ENCODE data around the gene FRMD8. TPM values are rescaled to one million over a fixed set of nuclear protein-coding genes. Genes with fewer than 3 reads are reported as not detected.

The FRMD8 gene
- total RNA-seq, 1 experiment from 2014 or later = 68.3 TPM

DNA sequence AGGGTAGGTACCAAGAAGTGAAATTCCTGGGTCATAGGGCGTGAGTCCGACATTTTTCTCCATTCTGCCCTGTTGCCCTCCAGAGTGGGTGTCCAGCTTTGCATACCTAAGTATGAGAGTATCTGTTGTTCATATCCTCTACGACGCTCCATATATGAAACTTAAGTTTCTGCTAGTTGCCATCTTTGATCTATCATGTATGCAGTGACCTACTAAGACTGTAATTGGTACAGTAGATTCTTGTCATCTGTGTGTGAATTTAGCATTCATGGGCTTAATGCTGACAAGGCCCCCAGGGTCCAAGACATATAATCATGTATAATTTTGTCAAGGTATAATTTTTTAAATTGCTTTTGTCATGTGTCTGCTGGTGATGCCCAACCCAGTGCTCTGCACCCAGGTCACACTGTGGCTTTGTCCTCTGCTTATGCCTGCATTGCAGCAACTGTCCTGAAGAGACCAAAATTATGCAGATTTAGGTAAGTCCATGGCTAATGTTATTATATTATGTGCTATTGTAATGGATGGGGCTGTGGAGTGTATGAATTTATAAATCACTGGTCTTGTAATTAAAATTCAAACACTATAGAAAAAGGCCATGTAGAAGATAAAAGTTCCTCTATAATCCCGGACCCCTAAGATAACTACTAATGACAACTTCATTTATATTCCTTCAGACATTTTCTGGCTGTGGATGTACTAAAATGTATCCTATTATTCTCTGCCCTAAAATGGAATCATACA, 48.4 kb downstream of the FRMD8 start:
- H4K20me1 ChIP-seq (ENCODE audit: low read length) = peaks cover 32% of the 10 kb centered on the region
- DNase-seq (no peak), ATAC-seq (no peak)
- H3K4me3 ChIP-seq (ENCODE audit: low read length) = no peak overlapping the region
- peaks cover 30% of the 10 kb centered on the region for H3K36me3 ChIP-seq (ENCODE audit: low read depth, low read length)
- no peak overlapping the region for H3K9ac ChIP-seq (ENCODE audit: low read length)
- H3K27me3 ChIP-seq (ENCODE audit: low read length) = no peaks in the 10 kb centered on the region
- H3K27ac ChIP-seq (ENCODE audit: low read length) = no peak overlapping the region
- intact Hi-C loops (cut with micrococcal nuclease) = loop anchor here (5.0 kb wide), 1 partner anchor 72 kb away; no protein-coding TSS in a partner anchor
- POLR2A ChIA-PET (ENCODE audit: unreplicated experiment) = no interaction called here
- H3K79me2 ChIP-seq (ENCODE audit: low read length) = peaks cover 58% of the 10 kb centered on the region
- CTCF ChIA-PET = no interaction called here
- 0 out of 2 replicates have a peak, but pooled peaks cover 1% of the 10 kb centered on the region for H3K4me1 ChIP-seq (ENCODE audit: insufficient read depth, low read length)
- peaks cover 60% of the 10 kb centered on the region for H3F3A ChIP-seq (ENCODE audit: low read length, unreplicated experiment)
- no peaks in the 10 kb centered on the region for H3K9me3 ChIP-seq (ENCODE audit: low read length)
- TF ChIP-seq EZH2phosphoT487 (IDR thresholded peaks at IDR 0.05; ENCODE audit: borderline replicate concordance, low read length) (no peak), EZH2 (IDR thresholded peaks at IDR 0.05; ENCODE audit: low read length, unreplicated experiment) (no peak)
- TF ChIP-seq, protein P1, sequence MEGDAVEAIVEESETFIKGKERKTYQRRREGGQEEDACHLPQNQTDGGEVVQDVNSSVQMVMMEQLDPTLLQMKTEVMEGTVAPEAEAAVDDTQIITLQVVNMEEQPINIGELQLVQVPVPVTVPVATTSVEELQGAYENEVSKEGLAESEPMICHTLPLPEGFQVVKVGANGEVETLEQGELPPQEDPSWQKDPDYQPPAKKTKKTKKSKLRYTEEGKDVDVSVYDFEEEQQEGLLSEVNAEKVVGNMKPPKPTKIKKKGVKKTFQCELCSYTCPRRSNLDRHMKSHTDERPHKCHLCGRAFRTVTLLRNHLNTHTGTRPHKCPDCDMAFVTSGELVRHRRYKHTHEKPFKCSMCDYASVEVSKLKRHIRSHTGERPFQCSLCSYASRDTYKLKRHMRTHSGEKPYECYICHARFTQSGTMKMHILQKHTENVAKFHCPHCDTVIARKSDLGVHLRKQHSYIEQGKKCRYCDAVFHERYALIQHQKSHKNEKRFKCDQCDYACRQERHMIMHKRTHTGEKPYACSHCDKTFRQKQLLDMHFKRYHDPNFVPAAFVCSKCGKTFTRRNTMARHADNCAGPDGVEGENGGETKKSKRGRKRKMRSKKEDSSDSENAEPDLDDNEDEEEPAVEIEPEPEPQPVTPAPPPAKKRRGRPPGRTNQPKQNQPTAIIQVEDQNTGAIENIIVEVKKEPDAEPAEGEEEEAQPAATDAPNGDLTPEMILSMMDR (conservative IDR thresholded peaks at IDR 0.05; ENCODE audit: low read depth, low read length) = no peak
- H2AFZ ChIP-seq (ENCODE audit: low read length) = no peak overlapping the region
- BruUV-seq (replicated peaks) = no TSS peak
- H3K4me2 ChIP-seq (ENCODE audit: low read length) = no peak overlapping the region
- H3K9me2 ChIP-seq (replicated peaks; ENCODE audit: low read length) = no peaks in the 10 kb centered on the region

DNA sequence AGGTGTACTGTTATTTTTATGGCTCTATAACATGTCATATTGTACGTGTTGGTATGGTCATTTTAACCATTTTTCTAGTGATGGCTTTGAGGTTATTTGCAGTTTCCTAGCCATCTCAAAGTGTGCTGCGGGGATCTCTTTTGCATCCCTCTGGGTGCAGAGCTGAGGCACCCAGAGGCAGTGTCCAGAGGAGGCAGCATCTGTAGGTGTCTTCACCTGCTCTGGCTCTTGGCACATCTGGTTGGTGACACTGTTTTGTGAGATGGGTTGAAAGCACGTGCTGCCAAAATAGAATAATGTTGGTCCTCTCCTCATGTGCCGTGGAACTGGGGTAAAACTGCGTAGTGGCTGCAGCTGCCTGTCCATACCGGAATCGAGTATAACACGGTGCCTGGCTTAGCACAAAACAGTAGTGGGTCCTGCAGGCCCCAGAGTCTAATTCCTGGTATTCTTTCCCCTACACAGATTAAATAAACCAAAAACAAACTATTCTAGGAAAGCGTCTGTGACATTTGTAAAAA, 49.0 kb downstream of the FRMD8 start:
- H3F3A ChIP-seq (ENCODE audit: low read length, unreplicated experiment) = peaks cover 59% of the 10 kb centered on the region
- ATAC-seq = no peak
- no peak for DNase-seq
- ChIA-PET CTCF (no interaction called here), POLR2A (ENCODE audit: unreplicated experiment) (interaction anchor here (0.5 kb wide), 1 partner anchor 71 kb away, joined by 3 read pairs; no protein-coding TSS in a partner anchor)
- H3K4me1 ChIP-seq (ENCODE audit: insufficient read depth, low read length) = no peaks in the 10 kb centered on the region
- no peak overlapping the region for H2AFZ ChIP-seq (ENCODE audit: low read length)
- H3K27me3 ChIP-seq (ENCODE audit: low read length) = no peaks in the 10 kb centered on the region
- intact Hi-C loops (cut with micrococcal nuclease) = no loop called here
- H3K4me2 ChIP-seq (ENCODE audit: low read length) = no peak overlapping the region
- peaks cover 52% of the 10 kb centered on the region for H3K79me2 ChIP-seq (ENCODE audit: low read length)
- TF ChIP-seq, protein P1 (conservative IDR thresholded peaks at IDR 0.05; ENCODE audit: low read depth, low read length) = no peak
- TF ChIP-seq EZH2phosphoT487 (IDR thresholded peaks at IDR 0.05; ENCODE audit: borderline replicate concordance, low read length) (no peak), EZH2 (IDR thresholded peaks at IDR 0.05; ENCODE audit: low read length, unreplicated experiment) (no peak)
- no peak overlapping the region for H3K4me3 ChIP-seq (ENCODE audit: low read length)
- no peak overlapping the region for H3K9ac ChIP-seq (ENCODE audit: low read length)
- peaks cover 26% of the 10 kb centered on the region for H4K20me1 ChIP-seq (ENCODE audit: low read length)
- no peak overlapping the region for H3K27ac ChIP-seq (ENCODE audit: low read length)
- no peaks in the 10 kb centered on the region for H3K9me3 ChIP-seq (ENCODE audit: low read length)
- H3K9me2 ChIP-seq (replicated peaks; ENCODE audit: low read length) = no peaks in the 10 kb centered on the region
- peaks cover 30% of the 10 kb centered on the region for H3K36me3 ChIP-seq (ENCODE audit: low read depth, low read length)
- no TSS peak for BruUV-seq (replicated peaks)

DNA sequence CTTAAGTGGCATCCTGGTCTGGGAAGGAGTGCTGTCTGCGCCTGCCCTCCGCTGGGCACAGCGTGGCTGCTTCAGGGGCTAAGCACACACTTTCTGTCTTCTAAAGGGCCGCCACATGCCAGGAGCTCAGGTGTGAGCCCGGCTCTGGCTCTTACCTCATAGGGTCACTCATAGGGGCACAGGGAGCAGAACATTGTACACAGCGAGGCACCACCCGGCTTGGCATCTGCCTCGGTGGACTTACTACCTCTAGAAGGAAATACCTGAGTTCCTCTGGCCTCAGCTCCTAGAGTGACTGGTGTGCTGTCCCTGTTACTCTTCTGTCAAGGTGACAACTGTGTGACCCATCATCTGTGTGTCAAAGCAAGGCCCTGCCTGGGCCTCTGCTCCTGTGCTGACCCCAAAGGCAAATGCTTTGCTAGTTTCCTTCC, 49.6 kb downstream of the FRMD8 start:
- H3K4me2 ChIP-seq (ENCODE audit: low read length) = no peak overlapping the region
- no peak for TF ChIP-seq EZH2 (IDR thresholded peaks at IDR 0.05; ENCODE audit: low read length, unreplicated experiment)
- H3K4me3 ChIP-seq (ENCODE audit: low read length) = no peak overlapping the region
- ChIA-PET CTCF (no interaction called here), POLR2A (ENCODE audit: unreplicated experiment) (interaction anchor here (0.5 kb wide), 1 partner anchor 70 kb away, joined by 3 read pairs; no protein-coding TSS in a partner anchor)
- intact Hi-C loops (cut with micrococcal nuclease) = no loop called here
- peaks cover 56% of the 10 kb centered on the region for H3F3A ChIP-seq (ENCODE audit: low read length, unreplicated experiment)
- H3K9ac ChIP-seq (ENCODE audit: low read length) = no peak overlapping the region
- peaks cover 30% of the 10 kb centered on the region for H3K36me3 ChIP-seq (ENCODE audit: low read depth, low read length)
- H3K9me3 ChIP-seq (ENCODE audit: low read length) = no peaks in the 10 kb centered on the region
- peaks cover 21% of the 10 kb centered on the region; the same call in 1 of the 2 replicates for H4K20me1 ChIP-seq (ENCODE audit: low read length)
- H2AFZ ChIP-seq (ENCODE audit: low read length) = no peak overlapping the region
- no TSS peak for BruUV-seq (replicated peaks)
- peak; percentile 3 for ATAC-seq
- H3K9me2 ChIP-seq (replicated peaks; ENCODE audit: low read length) = no peaks in the 10 kb centered on the region
- no peak overlapping the region for H3K27ac ChIP-seq (ENCODE audit: low read length)
- DNase-seq = no peak
- no peaks in the 10 kb centered on the region for H3K27me3 ChIP-seq (ENCODE audit: low read length)
- no peaks in the 10 kb centered on the region for H3K4me1 ChIP-seq (ENCODE audit: insufficient read depth, low read length)
- H3K79me2 ChIP-seq (ENCODE audit: low read length) = peaks cover 47% of the 10 kb centered on the region
